Trophoblast cell (in vitro differentiated cells and primary cell): ENCODE measurements around the gene ORM2.

Experiments used
- DNase-seq, 2 donors: peaks; one replicate each; pipeline ENCODE4 v3.0.0-alpha.2; 2016
- H2AFZ ChIP-seq: 2 replicates; pipeline ENCODE4 v1.6.1; 2013; ENCODE audit warnings: low read length, moderate library complexity, mild to moderate bottlenecking; ENCODE audit not compliant: insufficient read depth, poor library complexity
- H2AK5ac ChIP-seq: 2 replicates; pipeline ENCODE4 v1.6.1; 2013; ENCODE audit warnings: mild to moderate bottlenecking, low read length
- H2BK120ac ChIP-seq: 2 replicates; pipeline ENCODE4 v1.6.1; 2013; ENCODE audit warnings: low read length, mild to moderate bottlenecking, moderate library complexity; ENCODE audit not compliant: insufficient read depth, poor library complexity
- H2BK12ac ChIP-seq: 2 replicates; pipeline ENCODE4 v1.6.1; 2013; ENCODE audit warnings: mild to moderate bottlenecking, low read length, moderate library complexity
- H2BK5ac ChIP-seq: 2 replicates; pipeline ENCODE4 v1.6.1; 2013; ENCODE audit warnings: low read length, low read depth, moderate library complexity, mild to moderate bottlenecking; ENCODE audit not compliant: poor library complexity
- H3K14ac ChIP-seq: 2 replicates; pipeline ENCODE4 v1.6.1; 2013; ENCODE audit warnings: mild to moderate bottlenecking, low read length
- H3K18ac ChIP-seq: 2 replicates; pipeline ENCODE4 v1.6.1; 2013; ENCODE audit warnings: mild to moderate bottlenecking, low read length
- H3K23ac ChIP-seq: 2 replicates; pipeline ENCODE4 v1.6.1; 2013; ENCODE audit warnings: low read length
- H3K27ac ChIP-seq: 2 replicates; pipeline ENCODE4 v1.5.1; 2013; ENCODE audit warnings: low read depth, mild to moderate bottlenecking, inconsistent platforms, low read length, moderate library complexity
- H3K27me3 ChIP-seq: 2 replicates; pipeline ENCODE4 v1.6.1; 2013; ENCODE audit warnings: inconsistent platforms, mild to moderate bottlenecking, low read length, moderate library complexity; ENCODE audit not compliant: insufficient read depth
- H3K36me3 ChIP-seq, 2 experiments: 1 replicate in 1 of 2; 2 replicates in 1 of 2; pipeline ENCODE4 v1.6.1; 2013; ENCODE audit warnings: low read length in 2 of 2, mild to moderate bottlenecking in 2 of 2, moderate library complexity in 1 of 2; ENCODE audit not compliant: insufficient read depth in 2 of 2, control insufficient read depth in 1 of 2
- H3K4ac ChIP-seq: 2 replicates; pipeline ENCODE4 v1.6.1; 2013; ENCODE audit warnings: low read depth, mild to moderate bottlenecking, low read length, moderate library complexity
- H3K4me1 ChIP-seq, 2 experiments: 1 replicate in 1 of 2; 2 replicates in 1 of 2; pipeline ENCODE4 v1.6.1; 2013; ENCODE audit warnings: low read length in 2 of 2, mild to moderate bottlenecking in 2 of 2, moderate library complexity in 1 of 2; ENCODE audit not compliant: insufficient read depth in 2 of 2, control insufficient read depth in 1 of 2
- H3K4me2 ChIP-seq: 2 replicates; pipeline ENCODE4 v1.6.1; 2013; ENCODE audit warnings: inconsistent platforms, mild to moderate bottlenecking, low read length, moderate library complexity
- H3K4me3 ChIP-seq: 2 replicates; pipeline ENCODE4 v1.5.1; 2013; ENCODE audit warnings: mild to moderate bottlenecking, low read depth, low read length, inconsistent platforms
- H3K79me1 ChIP-seq: one replicate; pipeline ENCODE4 v1.6.1; 2013; ENCODE audit warnings: low read length
- H3K79me2 ChIP-seq: 2 replicates; pipeline ENCODE4 v1.6.1; 2013; ENCODE audit warnings: low read length, mild to moderate bottlenecking; ENCODE audit not compliant: control insufficient read depth, insufficient read depth, poor library complexity
- H3K9ac ChIP-seq: 2 replicates; pipeline ENCODE4 v1.6.1; 2013; ENCODE audit warnings: mild to moderate bottlenecking, low read length
- H3K9me3 ChIP-seq: 2 replicates; pipeline ENCODE4 v1.6.1; 2013; ENCODE audit warnings: low read depth, mild to moderate bottlenecking, control low read depth, inconsistent platforms, low read length; ENCODE audit not compliant: insufficient read depth
- H4K12ac ChIP-seq: 2 replicates; pipeline ENCODE4 v1.6.1; 2013; ENCODE audit warnings: low read depth, mild to moderate bottlenecking, low read length, moderate library complexity
- H4K8ac ChIP-seq: 2 replicates; pipeline ENCODE4 v1.6.1; 2013; ENCODE audit warnings: low read depth, mild to moderate bottlenecking, low read length, moderate library complexity
- H4K91ac ChIP-seq: one replicate; pipeline ENCODE4 v1.6.1; 2013; ENCODE audit warnings: low read depth, mild to moderate bottlenecking, low read length, moderate library complexity
- WGBS: extraction: QIAGEN DNeasy Blood & Tissue Kit; methylation state at CpG from one replicate; pipeline ENCODE4 v1.1.7; 2013; ENCODE audit warnings: missing lambda C conversion rate; ENCODE audit not compliant: insufficient read length, insufficient coverage; ENCODE audit errors: extremely low coverage; 5-methylcytosine and 5-hydroxymethylcytosine counted together

Gene ORM2

DNA sequence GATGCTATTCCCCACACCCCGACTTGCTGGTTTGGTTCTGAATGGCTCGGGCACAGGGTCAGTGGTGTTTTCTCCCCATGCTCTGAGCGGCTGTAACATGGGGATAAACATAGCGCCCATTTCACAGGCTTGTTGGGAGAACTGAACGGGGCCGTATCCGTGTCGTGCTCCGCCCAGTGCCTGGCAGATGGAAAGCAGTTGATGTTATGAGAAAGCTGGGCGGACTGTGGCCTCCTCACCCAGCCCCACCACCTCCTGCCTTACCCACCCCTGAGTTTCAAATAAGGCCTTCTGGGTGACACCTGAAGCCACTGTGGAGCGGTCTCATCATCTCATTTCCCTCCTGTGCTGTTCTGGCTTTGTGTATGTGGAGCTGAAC is 14.5 kb downstream of the ORM2 start:
- Histone ChIP-seq H3K23ac (no peak overlapping the region), H3K27ac (peak overlapping the region; percentile 15), H2AFZ (no peak overlapping the region), H3K18ac (no peak overlapping the region), H3K36me3 (peaks cover 38 to 47% of the 10 kb centered on the region in 2 experiments), H2AK5ac (peak overlapping the region; percentile 18), H3K4ac (no peak overlapping the region), H3K4me3 (no peak overlapping the region), H3K14ac (peak overlapping the region; percentile 7), H2BK5ac (peak overlapping the region; percentile 26), H4K91ac (peak overlapping the region; percentile 13), H3K79me1 (peaks cover 5% of the 10 kb centered on the region), H3K4me2 (no peak overlapping the region), H3K27me3 (no peaks in the 10 kb centered on the region), H4K12ac (no peak overlapping the region), H3K4me1 (peaks cover 17 to 24% of the 10 kb centered on the region in 2 experiments), H3K79me2 (no peaks in the 10 kb centered on the region), H4K8ac (no peak overlapping the region), H3K9ac (no peak overlapping the region), H2BK120ac (no peak overlapping the region), H3K9me3 (no peaks in the 10 kb centered on the region), H2BK12ac (peak overlapping the region; percentile 32)
- DNase-seq: no peak
- WGBS: no CpG with 5 or more reads among the region's 11 CpGs

DNA sequence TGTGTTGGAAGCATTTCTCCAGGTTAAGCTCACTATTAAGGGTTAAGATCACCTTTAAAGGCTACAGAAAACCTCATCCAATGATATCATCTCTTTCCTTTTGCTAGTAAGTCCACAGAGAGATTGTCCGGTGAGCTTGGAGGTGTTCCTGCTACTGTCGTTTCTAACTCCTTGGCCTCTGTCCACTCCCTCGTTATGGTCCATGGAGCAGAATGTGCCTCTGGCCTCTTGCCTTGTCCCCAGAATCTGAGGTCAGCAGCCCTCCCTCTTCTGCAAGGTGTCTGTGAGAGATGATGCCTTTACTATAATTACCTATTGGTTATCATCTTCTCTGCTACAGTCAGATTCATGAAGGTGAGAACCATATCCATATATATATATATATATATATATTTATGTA is 15.0 kb downstream of the ORM2 start:
- H2AFZ ChIP-seq: no peak overlapping the region
- H3K23ac ChIP-seq: no peak overlapping the region
- no peak overlapping the region for H3K27ac ChIP-seq
- H2BK5ac ChIP-seq: no peak overlapping the region
- no peak overlapping the region for H3K18ac ChIP-seq
- no peaks in the 10 kb centered on the region for H3K79me2 ChIP-seq
- peaks cover 37 to 45% of the 10 kb centered on the region in 2 experiments for H3K36me3 ChIP-seq
- no peak overlapping the region for H3K4ac ChIP-seq
- DNase-seq: no peak
- H2BK120ac ChIP-seq: no peak overlapping the region
- H4K91ac ChIP-seq: no peak overlapping the region
- peaks cover 8% of the 10 kb centered on the region for H3K79me1 ChIP-seq
- no peak overlapping the region for H3K9ac ChIP-seq
- no peak overlapping the region for H2BK12ac ChIP-seq
- no peaks in the 10 kb centered on the region for H3K9me3 ChIP-seq
- WGBS: no CpG with 5 or more reads among the region's 3 CpGs
- no peak overlapping the region for H2AK5ac ChIP-seq
- H3K14ac ChIP-seq: no peak overlapping the region
- H4K8ac ChIP-seq: no peak overlapping the region
- no peak overlapping the region for H4K12ac ChIP-seq
- no peaks in the 10 kb centered on the region for H3K27me3 ChIP-seq
- peaks cover 22 to 29% of the 10 kb centered on the region in 2 experiments for H3K4me1 ChIP-seq
- H3K4me2 ChIP-seq: no peak overlapping the region
- no peak overlapping the region for H3K4me3 ChIP-seq

- no peak overlapping the region for H3K18ac ChIP-seq
- DNase-seq: no peak
- no peak overlapping the region for H2BK5ac ChIP-seq
- H3K4me1 ChIP-seq: peaks cover 22 to 29% of the 10 kb centered on the region in 2 experiments
- H3K23ac ChIP-seq: no peak overlapping the region
- no peak overlapping the region for H3K4ac ChIP-seq
- H4K91ac ChIP-seq: no peak overlapping the region
- H3K36me3 ChIP-seq: peaks cover 34 to 44% of the 10 kb centered on the region in 2 experiments
- peaks cover 8% of the 10 kb centered on the region for H3K79me1 ChIP-seq
- no peak overlapping the region for H3K9ac ChIP-seq
- H3K27ac ChIP-seq: no peak overlapping the region
- H3K27me3 ChIP-seq: no peaks in the 10 kb centered on the region
- H2AK5ac ChIP-seq: no peak overlapping the region
- no peak overlapping the region for H4K12ac ChIP-seq
- no peak overlapping the region for H2BK12ac ChIP-seq
- H4K8ac ChIP-seq: no peak overlapping the region
- no peak overlapping the region for H3K4me2 ChIP-seq
- H2BK120ac ChIP-seq: no peak overlapping the region
- no peaks in the 10 kb centered on the region for H3K79me2 ChIP-seq
- H3K14ac ChIP-seq: no peak overlapping the region
- H2AFZ ChIP-seq: no peak overlapping the region
- no peak overlapping the region for H3K4me3 ChIP-seq
- H3K9me3 ChIP-seq: peaks cover 1% of the 10 kb centered on the region
- no CpG with 5 or more reads among the region's 7 CpGs for WGBS
These were observed 15.9 kb downstream of the ORM2 start for GRCh38 chr9:114345493-114346065.

DNA sequence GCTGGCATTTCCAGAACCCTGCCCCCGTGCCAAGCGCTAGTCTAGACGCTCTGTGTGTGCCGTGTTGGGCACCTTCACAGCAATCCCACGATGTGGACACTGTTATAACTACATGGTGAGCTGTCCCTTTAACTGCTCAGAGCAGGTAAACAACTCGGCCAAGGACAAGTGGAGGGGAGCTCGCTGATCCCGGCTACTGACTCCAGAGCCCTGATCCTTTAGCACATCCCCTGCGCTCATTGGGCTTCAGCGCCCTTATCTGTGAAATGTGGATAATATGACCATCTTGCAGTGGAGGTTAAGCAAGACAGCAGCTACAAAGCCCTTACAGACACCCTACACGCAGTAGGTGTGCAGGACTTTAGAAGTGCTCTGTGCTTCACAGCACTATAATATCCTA is 16.5 kb downstream of the ORM2 start:
- H3K14ac ChIP-seq: no peak overlapping the region
- no peak overlapping the region for H2BK12ac ChIP-seq
- peaks cover 33 to 42% of the 10 kb centered on the region in 2 experiments for H3K36me3 ChIP-seq
- H3K9me3 ChIP-seq: peaks cover 2% of the 10 kb centered on the region
- no peak overlapping the region for H2BK5ac ChIP-seq
- no peaks in the 10 kb centered on the region for H3K79me2 ChIP-seq
- H4K8ac ChIP-seq: no peak overlapping the region
- no peak overlapping the region for H3K9ac ChIP-seq
- H3K27me3 ChIP-seq: no peaks in the 10 kb centered on the region
- no peak overlapping the region for H3K23ac ChIP-seq
- no peak overlapping the region for H4K12ac ChIP-seq
- no peak overlapping the region for H2BK120ac ChIP-seq
- DNase-seq: no peak
- no peak overlapping the region for H2AK5ac ChIP-seq
- no peak overlapping the region for H3K18ac ChIP-seq
- H3K4me2 ChIP-seq: no peak overlapping the region
- no peak overlapping the region for H4K91ac ChIP-seq
- H3K4ac ChIP-seq: no peak overlapping the region
- H2AFZ ChIP-seq: no peak overlapping the region
- peaks cover 8% of the 10 kb centered on the region for H3K79me1 ChIP-seq
- H3K4me1 ChIP-seq: peaks cover 22 to 29% of the 10 kb centered on the region in 2 experiments
- no CpG with 5 or more reads among the region's 11 CpGs for WGBS
- no peak overlapping the region for H3K27ac ChIP-seq
- H3K4me3 ChIP-seq: no peak overlapping the region
